ENCODE results near the gene CASP10. TPM values are rescaled to one million over a fixed set of nuclear protein-coding genes. Genes with fewer than 3 reads are reported as not detected.
A peak's percentile ranks its signal among the peaks of the same experiment; 100 is the strongest.

CASP10 gene
- total and polyA plus RNA-seq, 2 of the 13 experiments (the other 11 are each of a cell fraction or from before 2014, with no cell fraction given): 22.2 to 23.8 TPM

GRCh38 chr2:201235860-201236811 is 53.2 kb downstream of the CASP10 start (continued):
- no peak for TF ChIP-seq MAZ (IDR thresholded peaks at IDR 0.05; ENCODE audit: borderline replicate concordance, low read depth, low read length)
- TF ChIP-seq MAZ (CRISPR knock-in tag; IDR thresholded peaks at IDR 0.05; ENCODE audit: low read depth): no peak
- TF ChIP-seq ZNF747 (CRISPR knock-in tag; IDR thresholded peaks at IDR 0.05; ENCODE audit: borderline replicate concordance): no peak
- 0 out of 2 replicates have a peak, but pooled peaks have one; percentile 49 for TF ChIP-seq AHR (CRISPR knock-in tag; IDR thresholded peaks at IDR 0.05)
- TF ChIP-seq KMT2A (CRISPR knock-in tag; IDR thresholded peaks at IDR 0.05): peak; percentile 47; the same call in 1 of the 2 replicates
- TF ChIP-seq FOXC1 (CRISPR knock-in tag; IDR thresholded peaks at IDR 0.05; ENCODE audit: borderline replicate concordance): 0 out of 2 replicates have a peak, but pooled peaks have one; percentile 45
- TF ChIP-seq GATAD2A (CRISPR knock-in tag; IDR thresholded peaks at IDR 0.05): 0 out of 2 replicates have a peak, but pooled peaks have one; percentile 42
- no peak for TF ChIP-seq NBN (conservative IDR thresholded peaks at IDR 0.05)
- no peak for TF ChIP-seq POLR2G (IDR thresholded peaks at IDR 0.05; ENCODE audit: low read depth, low read length)
- TF ChIP-seq ZNF121 (CRISPR knock-in tag; IDR thresholded peaks at IDR 0.05): peak; percentile 77
- TF ChIP-seq MIER2 (CRISPR knock-in tag; IDR thresholded peaks at IDR 0.05): no peak
- 0 out of 2 replicates have a peak, but pooled peaks have one; percentile 39 for TF ChIP-seq SAP130 (CRISPR knock-in tag; IDR thresholded peaks at IDR 0.05; ENCODE audit: low read depth)
- peak; percentile 85 for TF ChIP-seq STAG1 (CRISPR knock-in tag; IDR thresholded peaks at IDR 0.05)
- peak; percentile 29; the same call in 1 of the 2 replicates for TF ChIP-seq KAT8 (CRISPR knock-in tag; IDR thresholded peaks at IDR 0.05)
- no peak for TF ChIP-seq ZNF232 (CRISPR knock-in tag; IDR thresholded peaks at IDR 0.05; ENCODE audit: borderline replicate concordance)
- no peak for TF ChIP-seq ZNF24 (IDR thresholded peaks at IDR 0.05)
- no peak for TF ChIP-seq MTA1 (CRISPR knock-in tag; IDR thresholded peaks at IDR 0.05; ENCODE audit: borderline replicate concordance)
- 0 out of 2 replicates have a peak, but pooled peaks have one; percentile 16 for TF ChIP-seq IKZF5 (CRISPR knock-in tag; IDR thresholded peaks at IDR 0.05)
- TF ChIP-seq E2F1 (CRISPR knock-in tag; IDR thresholded peaks at IDR 0.05): no peak
- no peak for TF ChIP-seq ZNF30 (CRISPR knock-in tag; IDR thresholded peaks at IDR 0.05)
- TF ChIP-seq ARHGAP35 (CRISPR knock-in tag; IDR thresholded peaks at IDR 0.05; ENCODE audit: borderline replicate concordance): no peak
- TF ChIP-seq ZNF264 (CRISPR knock-in tag; IDR thresholded peaks at IDR 0.05): 0 out of 2 replicates have a peak, but pooled peaks have one; percentile 30
- peak; percentile 24; the same call in 1 of the 2 replicates for TF ChIP-seq RXRB (CRISPR knock-in tag; IDR thresholded peaks at IDR 0.05; ENCODE audit: borderline replicate concordance)
- 0 out of 2 replicates have a peak, but pooled peaks have one; percentile 21 for TF ChIP-seq FOXO1 (CRISPR knock-in tag; IDR thresholded peaks at IDR 0.05)
- TF ChIP-seq HMGXB4 (CRISPR knock-in tag; IDR thresholded peaks at IDR 0.05; ENCODE audit: borderline replicate concordance in 1 of 2, low read depth in 1 of 2): 0 out of 4 replicates have a peak, but pooled peaks of 1 of the 2 experiments have one; percentile 28
- TF ChIP-seq ZNF781 (CRISPR knock-in tag; IDR thresholded peaks at IDR 0.05; ENCODE audit: borderline replicate concordance, not compliant biosample characterization): no peak

Data from HepG2 (cell line).